ENCODE measurements around the gene CRLF3.

- TF ChIP-seq CTCF (conservative IDR thresholded peaks at IDR 0.05; ENCODE audit: low read length) (no peak), EZH2phosphoT487 (IDR thresholded peaks at IDR 0.05; ENCODE audit: borderline replicate concordance, low read depth, low read length) (no peak)
These were observed 4.5 kb upstream of the CRLF3 start for GRCh38 chr17:30829022-30829421.
